Retina (tissue), 1 donor: Measurements from ENCODE around the gene ACP5.
"Not testable (repeated sequence)": the region's sequence is repeated elsewhere in the genome, so short reads cannot be mapped to it uniquely, and the experiment has no call there.

Experiments used
- DNase-seq: peaks from one replicate; pipeline ENCODE4 v3.0.0-alpha.2; 2016

The ACP5 gene

GRCh38 chr19:11578258-11579142 lies 1.1 kb upstream of the ACP5 start:
- DNase-seq: peak; percentile 58

GRCh38 chr19:11576227-11576626 lies 1.2 kb downstream of the ACP5 start:
- DNase-seq: no peak

GRCh38 chr19:11574689-11575088 lies 2.8 kb downstream of the ACP5 start:
- no peak for DNase-seq

- DNase-seq: not testable (repeated sequence)
Observed at GRCh38 chr19:11573763-11574162, 3.7 kb downstream of the ACP5 start.

GRCh38 chr19:11573354-11573753 lies 4.1 kb downstream of the ACP5 start:
- DNase-seq: not testable (repeated sequence)

GRCh38 chr19:11570039-11570462 lies 7.4 kb downstream of the ACP5 start:
- DNase-seq: peak; percentile 71

GRCh38 chr19:11566164-11566563 lies 11.3 kb downstream of the ACP5 start:
- no peak for DNase-seq

- DNase-seq: not testable (repeated sequence)
Observed at GRCh38 chr19:11565649-11565980, 11.8 kb downstream of the ACP5 start.

GRCh38 chr19:11564082-11564807 lies 13.2 kb downstream of the ACP5 start:
- DNase-seq: not testable (repeated sequence)

- DNase-seq: no peak
Observed at GRCh38 chr19:11563532-11563931, 13.9 kb downstream of the ACP5 start.

- peak; percentile 46 for DNase-seq
Observed at GRCh38 chr19:11560404-11561051, 16.9 kb downstream of the ACP5 start.

- DNase-seq: peak; percentile 95
Observed at GRCh38 chr19:11558881-11559828, 18.3 kb downstream of the ACP5 start, which contains the start of gene ELOF1. TSS of gene ELOF1 (minus strand) at chr19:11559230. CDS start at chr19:11554347, 4,883 bp downstream.

GRCh38 chr19:11556634-11557420 lies 20.6 kb downstream of the ACP5 start:
- no peak for DNase-seq

GRCh38 chr19:11555246-11555645 lies 22.2 kb downstream of the ACP5 start:
- DNase-seq: no peak

GRCh38 chr19:11554160-11554559 lies 23.3 kb downstream of the ACP5 start:
- no peak for DNase-seq

- no peak for DNase-seq
Observed at GRCh38 chr19:11552666-11553372, 24.6 kb downstream of the ACP5 start.

GRCh38 chr19:11551603-11552235 lies 25.7 kb downstream of the ACP5 start:
- no peak for DNase-seq

- DNase-seq: no peak
Observed at GRCh38 chr19:11550265-11550664, 27.2 kb downstream of the ACP5 start.

- no peak for DNase-seq
Observed at GRCh38 chr19:11549386-11549953, 28.0 kb downstream of the ACP5 start.
